OCI-LY3 (cell line): ENCODE measurements around the gene INTS11.

ENCODE experiments used
- H2AFZ ChIP-seq: fragments of 200-600, 300-600 bp; shearing (Covaris generic); 2 replicates; pipeline ENCODE4 v1.6.0; 2014; ENCODE audit warnings: antibody characterized with exemption, low read depth, low read length
- H3K27ac ChIP-seq: fragments of 200-600, 300-600 bp; sonication (generic); 2 replicates; pipeline ENCODE4 v1.5.1; 2014; ENCODE audit warnings: mild to moderate bottlenecking, low read length, moderate library complexity, mixed read lengths
- H3K27me3 ChIP-seq: fragments of 200-600, 300-600 bp; sonication (generic); 2 replicates; pipeline ENCODE4 v1.6.1; 2014; ENCODE audit warnings: low read depth, low read length, mixed read lengths
- H3K36me3 ChIP-seq: fragments of 200-600, 300-600 bp; sonication (generic); replicated peaks from 2 replicates; pipeline ENCODE3; 2014; ENCODE audit warnings: low read depth, low read length, mixed read lengths
- H3K4me1 ChIP-seq: fragments of 300-600, 200-600 bp; sonication (generic); 2 replicates; pipeline ENCODE4 v1.6.1; 2014; ENCODE audit warnings: low read length, mixed read lengths
- H3K4me2 ChIP-seq: fragments of 200-600, 300-600 bp; sonication (generic); 2 replicates; pipeline ENCODE4 v1.6.1; 2014; ENCODE audit warnings: low read length, mixed read lengths
- H3K4me3 ChIP-seq: fragments of 300-600, 200-600 bp; sonication (generic); 2 replicates; pipeline ENCODE4 v1.5.1; 2014; ENCODE audit warnings: antibody characterized with exemption, mild to moderate bottlenecking, low read length, moderate library complexity
- H3K79me2 ChIP-seq: fragments of 300-600, 200-600 bp; shearing (Covaris generic); 2 replicates; pipeline ENCODE4 v1.6.1; 2014; ENCODE audit warnings: mild to moderate bottlenecking, low read length, mixed read lengths
- H3K9ac ChIP-seq: fragments of 300-600, 200-600 bp; shearing (Covaris generic); 2 replicates; pipeline ENCODE4 v1.6.0; 2014; ENCODE audit warnings: mild to moderate bottlenecking, low read length, moderate library complexity
- H3K9me3 ChIP-seq: fragments of 200-600, 300-600 bp; shearing (Covaris generic); 2 replicates; pipeline ENCODE4 v1.6.1; 2014; ENCODE audit warnings: low read length, mixed read lengths; ENCODE audit not compliant: insufficient read depth
- H4K20me1 ChIP-seq: fragments of 200-600, 300-600 bp; sonication (generic); 2 replicates; pipeline ENCODE4 v1.6.1; 2016; ENCODE audit warnings: low read length, mixed read lengths; ENCODE audit not compliant: insufficient read depth
- CTCF ChIP-seq: fragments of 200-600, 300-600 bp; sonication (generic); IDR thresholded peaks from 2 replicates; pipeline ENCODE4 v1.5.1; 2014; ENCODE audit warnings: antibody characterized with exemption, low read length, low read depth
- EZH2phosphoT487 ChIP-seq: fragments of 200-600 bp; shearing (Covaris generic); IDR thresholded peaks from 2 replicates; pipeline ENCODE4 v1.6.1; 2018; ENCODE audit warnings: antibody characterized with exemption, mixed run types, low read depth

Gene INTS11

DNA sequence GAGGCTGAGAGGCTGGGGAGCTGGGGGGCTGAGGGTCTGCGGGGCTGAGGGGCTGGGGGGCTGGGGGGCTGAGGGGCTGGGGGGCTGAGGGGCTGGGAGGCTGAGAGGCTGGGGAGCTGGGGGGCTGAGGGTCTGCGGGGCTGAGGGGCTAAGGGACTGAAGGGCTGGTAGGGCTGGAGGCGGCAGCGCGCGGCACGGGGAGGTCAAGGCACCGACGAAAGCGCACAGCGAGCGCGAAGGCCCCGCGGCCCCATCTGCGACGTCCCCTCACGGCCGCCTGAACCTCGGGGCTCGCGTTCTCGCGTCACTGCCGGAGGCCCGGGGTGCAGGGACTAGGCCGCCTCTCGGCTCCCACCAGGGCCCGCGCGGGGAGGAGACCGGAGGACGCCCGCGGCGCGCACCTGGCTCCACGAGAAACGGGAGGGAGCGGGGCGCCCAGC lies 356 bp downstream of the INTS11 start:
- H3K4me1 ChIP-seq: peaks cover 15% of the 10 kb centered on the region
- H2AFZ ChIP-seq: peak overlapping the region; percentile 46; the same call in 1 of the 2 replicates
- peak overlapping the region; percentile 81 for H3K4me3 ChIP-seq
- H3K9ac ChIP-seq: peak overlapping the region; percentile 92
- H3K4me2 ChIP-seq: peak overlapping the region; percentile 52
- H3K27ac ChIP-seq: peak overlapping the region; percentile 44; the same call in 1 of the 2 replicates
- H3K27me3 ChIP-seq: no peaks in the 10 kb centered on the region
- TF ChIP-seq CTCF (no peak), EZH2phosphoT487 (no peak)
- peaks cover 30% of the 10 kb centered on the region for H4K20me1 ChIP-seq
- H3K36me3 ChIP-seq: peaks cover 5% of the 10 kb centered on the region
- H3K9me3 ChIP-seq: no peaks in the 10 kb centered on the region
- peaks cover 60% of the 10 kb centered on the region for H3K79me2 ChIP-seq

DNA sequence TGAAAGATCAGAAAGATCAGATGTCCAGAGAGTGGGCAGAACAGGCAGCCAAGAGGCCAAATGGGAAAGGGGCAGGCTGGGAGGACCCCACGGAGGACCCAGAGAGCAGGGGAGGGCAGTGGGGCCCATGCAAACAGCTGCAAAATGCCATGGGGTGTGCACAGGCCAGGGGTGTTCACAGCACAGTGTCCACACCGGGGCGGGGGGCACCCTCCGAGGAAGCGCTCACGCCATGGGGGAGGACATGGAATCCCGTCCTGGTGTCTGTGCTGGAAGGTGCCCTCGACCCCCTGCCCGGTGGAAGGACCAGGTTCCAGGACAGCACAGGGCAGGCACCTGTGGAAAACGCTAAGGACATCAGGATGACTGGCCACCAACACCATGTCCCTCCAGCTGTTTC lies 1.5 kb downstream of the INTS11 start:
- H3K27ac ChIP-seq: no peak overlapping the region
- no peak for TF ChIP-seq CTCF
- TF ChIP-seq EZH2phosphoT487: no peak
- peaks cover 8% of the 10 kb centered on the region for H3K36me3 ChIP-seq
- H3K4me2 ChIP-seq: peak overlapping the region; percentile 36
- no peak overlapping the region for H2AFZ ChIP-seq
- peaks cover 64% of the 10 kb centered on the region for H3K79me2 ChIP-seq
- no peaks in the 10 kb centered on the region for H3K9me3 ChIP-seq
- H3K27me3 ChIP-seq: no peaks in the 10 kb centered on the region
- H3K9ac ChIP-seq: no peak overlapping the region
- H3K4me3 ChIP-seq: no peak overlapping the region
- peaks cover 15% of the 10 kb centered on the region for H3K4me1 ChIP-seq
- peaks cover 30% of the 10 kb centered on the region for H4K20me1 ChIP-seq

GRCh38 chr1:1322418-1322817 lies 2.0 kb downstream of the INTS11 start:
- Histone ChIP-seq H3K4me3 (no peak overlapping the region), H3K36me3 (peaks cover 10% of the 10 kb centered on the region), H3K9me3 (no peaks in the 10 kb centered on the region), H3K9ac (no peak overlapping the region), H3K4me1 (peaks cover 15% of the 10 kb centered on the region), H3K79me2 (peaks cover 67% of the 10 kb centered on the region), H3K27ac (no peak overlapping the region), H4K20me1 (peaks cover 30% of the 10 kb centered on the region), H3K27me3 (no peaks in the 10 kb centered on the region), H2AFZ (no peak overlapping the region), H3K4me2 (no peak overlapping the region)
- TF ChIP-seq EZH2phosphoT487 (no peak), CTCF (no peak)

DNA sequence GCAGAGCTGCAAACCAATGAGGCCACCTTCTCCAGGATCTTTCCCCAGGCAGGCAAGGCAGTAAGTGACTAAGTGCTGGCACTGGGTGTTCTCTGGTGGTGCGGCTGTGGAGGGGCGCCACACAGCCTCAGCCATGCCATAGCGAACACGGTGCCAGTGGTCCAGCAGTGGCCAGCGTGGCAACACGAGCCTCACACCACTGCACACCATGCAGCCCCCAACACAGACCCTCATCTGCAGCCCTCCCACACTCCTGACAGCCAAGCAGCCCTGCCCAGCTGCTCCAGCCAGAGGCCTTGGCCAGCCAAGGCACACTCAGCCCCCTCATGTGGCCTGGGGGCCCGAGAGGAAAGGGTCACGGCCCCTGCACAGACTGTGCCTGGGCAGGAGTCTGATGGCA lies 3.0 kb downstream of the INTS11 start:
- Histone ChIP-seq H3K36me3 (peaks cover 12% of the 10 kb centered on the region), H3K27me3 (no peaks in the 10 kb centered on the region), H4K20me1 (peaks cover 30% of the 10 kb centered on the region), H3K9ac (no peak overlapping the region), H2AFZ (no peak overlapping the region), H3K4me3 (no peak overlapping the region), H3K9me3 (no peaks in the 10 kb centered on the region), H3K4me2 (no peak overlapping the region), H3K79me2 (peaks cover 69% of the 10 kb centered on the region), H3K27ac (no peak overlapping the region), H3K4me1 (peaks cover 15% of the 10 kb centered on the region)
- TF ChIP-seq CTCF: no peak
- TF ChIP-seq EZH2phosphoT487: no peak
